Calu3 (cell line): ENCODE data around the gene RAB8A. TPM values are rescaled to one million over a fixed set of nuclear protein-coding genes. Genes with fewer than 3 reads are reported as not detected.
A peak's percentile ranks its signal among the peaks of the same experiment; 100 is the strongest.

Source experiments
- BruUV-seq: library from RNA; stranded (reverse); fragments of 400-500 nt; replicated peaks from 2 replicates; lab custom pipeline; 2021; lab: Mats Ljungman, UMichigan
- CTCF ChIA-PET: fragments of 300-600 bp; sonication (Branson Sonifier 250); formaldehyde crosslinking; loops from one replicate; lab custom pipeline; 2022; ENCODE audit warnings: antibody characterized with exemption; lab: Charles Lee
- DNase-seq: peaks from one replicate; pipeline ENCODE4 v3.0.0; 2022
- H3K27ac Mint-ChIP-seq: one replicate; pipeline ENCODE4 v1.8.0; 2022; ENCODE audit warnings: mixed read lengths; ENCODE audit not compliant: unreplicated experiment
- H3K27me3 Mint-ChIP-seq: one replicate; pipeline ENCODE4 v1.8.0; 2022; ENCODE audit warnings: mixed read lengths; ENCODE audit not compliant: unreplicated experiment
- H3K36me3 Mint-ChIP-seq: one replicate; pipeline ENCODE4 v1.8.0; 2022; ENCODE audit warnings: mild to moderate bottlenecking, moderate library complexity, mixed read lengths; ENCODE audit not compliant: insufficient read depth, unreplicated experiment
- H3K4me1 Mint-ChIP-seq: one replicate; pipeline ENCODE4 v1.8.0; 2022; ENCODE audit warnings: mild to moderate bottlenecking, low read depth, mixed read lengths; ENCODE audit not compliant: unreplicated experiment
- H3K4me3 Mint-ChIP-seq: one replicate; pipeline ENCODE4 v1.8.0; 2022; ENCODE audit warnings: mild to moderate bottlenecking, low read depth, moderate library complexity, mixed read lengths; ENCODE audit not compliant: unreplicated experiment
- H3K9me3 Mint-ChIP-seq: one replicate; pipeline ENCODE4 v1.8.0; 2022; ENCODE audit warnings: low read depth, mixed read lengths; ENCODE audit not compliant: unreplicated experiment
- intact Hi-C: fragments of 100-400 bp; cut with micrococcal nuclease; formaldehyde crosslinking; loops from one replicate; pipeline ENCODE4 v1.10.0; 2022; ENCODE audit not compliant: unreplicated experiment
- total RNA-seq: library from RNA; stranded (reverse); gene quantifications from 2 replicates; pipeline ENCODE4 v1.2.3, GENCODE V29; 2022
- TF ChIP-seq, protein P1 (sequence below): fragments of 200-600 bp; IDR thresholded peaks from one replicate; pipeline ENCODE4 v1.8.0; 2022; ENCODE audit warnings: antibody characterized with exemption; ENCODE audit not compliant: unreplicated experiment

Gene RAB8A
- total RNA-seq, 1 experiment from 2014 or later = 77.3 TPM

DNA sequence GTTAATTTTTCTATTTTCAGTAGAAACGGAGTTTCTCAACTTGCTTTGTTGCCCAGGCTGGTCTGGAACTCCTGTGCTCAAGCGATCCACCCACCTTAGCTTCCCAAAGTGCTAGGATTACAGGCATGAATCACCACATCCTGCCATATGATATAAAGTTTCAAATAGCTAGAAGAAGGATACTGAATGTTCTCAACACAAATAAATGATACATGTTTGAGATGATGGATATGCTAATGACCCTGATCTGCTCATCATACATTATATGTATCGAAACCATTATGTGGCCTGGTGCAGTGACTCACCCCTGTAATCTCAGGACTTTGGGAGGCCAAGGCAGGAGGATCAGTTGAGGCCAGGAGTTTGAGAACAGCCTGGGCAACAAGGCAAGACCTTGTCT lies 50.2 kb downstream of the RAB8A start:
- peak; percentile 20 for DNase-seq
- H3K4me1 Mint-ChIP-seq = peaks cover 10% of the 10 kb centered on the region
- intact Hi-C loops = no loop called here
- no peak overlapping the region for H3K27ac Mint-ChIP-seq
- TF ChIP-seq, protein P1, sequence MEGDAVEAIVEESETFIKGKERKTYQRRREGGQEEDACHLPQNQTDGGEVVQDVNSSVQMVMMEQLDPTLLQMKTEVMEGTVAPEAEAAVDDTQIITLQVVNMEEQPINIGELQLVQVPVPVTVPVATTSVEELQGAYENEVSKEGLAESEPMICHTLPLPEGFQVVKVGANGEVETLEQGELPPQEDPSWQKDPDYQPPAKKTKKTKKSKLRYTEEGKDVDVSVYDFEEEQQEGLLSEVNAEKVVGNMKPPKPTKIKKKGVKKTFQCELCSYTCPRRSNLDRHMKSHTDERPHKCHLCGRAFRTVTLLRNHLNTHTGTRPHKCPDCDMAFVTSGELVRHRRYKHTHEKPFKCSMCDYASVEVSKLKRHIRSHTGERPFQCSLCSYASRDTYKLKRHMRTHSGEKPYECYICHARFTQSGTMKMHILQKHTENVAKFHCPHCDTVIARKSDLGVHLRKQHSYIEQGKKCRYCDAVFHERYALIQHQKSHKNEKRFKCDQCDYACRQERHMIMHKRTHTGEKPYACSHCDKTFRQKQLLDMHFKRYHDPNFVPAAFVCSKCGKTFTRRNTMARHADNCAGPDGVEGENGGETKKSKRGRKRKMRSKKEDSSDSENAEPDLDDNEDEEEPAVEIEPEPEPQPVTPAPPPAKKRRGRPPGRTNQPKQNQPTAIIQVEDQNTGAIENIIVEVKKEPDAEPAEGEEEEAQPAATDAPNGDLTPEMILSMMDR = no peak
- peaks cover 24% of the 10 kb centered on the region for H3K36me3 Mint-ChIP-seq
- H3K9me3 Mint-ChIP-seq = no peaks in the 10 kb centered on the region
- CTCF ChIA-PET = interaction anchor here (0.7 to 1.0 kb wide), 5 partner anchors 17 to 1197 kb away, joined by 3 to 9 read pairs (median 5); partner anchors contain the start of genes FAM32A and OR10H1
- H3K27me3 Mint-ChIP-seq = no peaks in the 10 kb centered on the region
- no peak overlapping the region for H3K4me3 Mint-ChIP-seq
- no TSS peak for BruUV-seq

GRCh38 chr19:16164222-16164890 lies 52.7 kb downstream of the RAB8A start:
- Mint-ChIP-seq H3K4me3 (no peak overlapping the region), H3K9me3 (no peaks in the 10 kb centered on the region), H3K4me1 (peaks cover 10% of the 10 kb centered on the region), H3K27me3 (no peaks in the 10 kb centered on the region), H3K27ac (no peak overlapping the region), H3K36me3 (peaks cover 16% of the 10 kb centered on the region)
- DNase-seq = no peak
- CTCF ChIA-PET = no interaction called here
- no TSS peak for BruUV-seq
- intact Hi-C loops = no loop called here
- TF ChIP-seq, protein P1 = no peak

- Mint-ChIP-seq H3K36me3 (peaks cover 4% of the 10 kb centered on the region), H3K27me3 (no peaks in the 10 kb centered on the region), H3K4me1 (peaks cover 2% of the 10 kb centered on the region), H3K4me3 (no peak overlapping the region), H3K9me3 (no peaks in the 10 kb centered on the region), H3K27ac (no peak overlapping the region)
- CTCF ChIA-PET = no interaction called here
- no peak for DNase-seq
- TF ChIP-seq, protein P1 = no peak
- BruUV-seq = no TSS peak
- intact Hi-C loops = no loop called here
Observed at GRCh38 chr19:16166417-16166816, 54.7 kb downstream of the RAB8A start.

DNA sequence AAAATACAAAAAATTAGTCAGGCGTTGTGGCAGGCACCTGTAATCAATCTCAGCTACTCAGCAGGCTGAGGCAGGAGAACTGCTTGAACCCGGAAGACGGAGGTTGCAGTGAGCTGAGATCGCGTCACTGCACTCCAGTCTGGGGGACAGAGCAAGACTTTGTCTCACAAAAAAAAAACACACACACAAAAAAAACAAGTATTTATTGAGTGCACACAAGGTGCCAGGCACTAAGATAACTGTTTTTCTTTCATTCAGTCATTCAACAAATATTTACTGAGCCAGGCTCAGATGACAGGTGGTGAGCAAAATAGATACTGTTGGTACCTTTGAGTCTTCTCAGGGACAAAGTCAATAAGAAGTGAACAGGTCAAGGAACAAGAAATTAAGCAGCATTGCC lies 55.4 kb downstream of the RAB8A start:
- DNase-seq = no peak
- Mint-ChIP-seq H3K27me3 (no peaks in the 10 kb centered on the region), H3K27ac (no peak overlapping the region), H3K9me3 (no peaks in the 10 kb centered on the region), H3K4me1 (no peaks in the 10 kb centered on the region), H3K4me3 (no peak overlapping the region), H3K36me3 (peaks cover under 1% of the 10 kb centered on the region)
- TF ChIP-seq, protein P1 = no peak
- CTCF ChIA-PET = no interaction called here
- no TSS peak for BruUV-seq
- intact Hi-C loops = no loop called here
